Coronary artery (tissue), 2 donors: ENCODE data around the gene SORCS3.

Experiments used
- DNase-seq: peaks from one replicate; pipeline ENCODE4 v3.0.0-alpha.2; 2017; ENCODE audit warnings: low spot score
- H3K27ac ChIP-seq, 2 donors: fragments of 200-600 bp; sonication (generic); one replicate each; pipeline ENCODE4 v1.5.1; 2016 to 2019
- H3K4me3 ChIP-seq: fragments of 200-600 bp; sonication (generic); 2 replicates; pipeline ENCODE4 v1.5.1; 2016; ENCODE audit warnings: mild to moderate bottlenecking, moderate library complexity
- CTCF ChIP-seq: fragments of 200-600 bp; sonication (generic); IDR thresholded peaks from one replicate; pipeline ENCODE4 v1.5.1; 2019; ENCODE audit warnings: antibody characterized with exemption

SORCS3 gene

GRCh38 chr10:104641187-104641936, at the start of gene SORCS3:
Gene SORCS3, plus strand, starts transcription at chr10:104641290.
- no peak for DNase-seq
- TF ChIP-seq CTCF: no peak
- peak within 1 kb of the TSS; percentile 59 for H3K4me3 ChIP-seq

GRCh38 chr10:104591441-104591840, 49.6 kb upstream of the SORCS3 start:
- TF ChIP-seq CTCF: no peak
- no peak overlapping the region for H3K27ac ChIP-seq

More at GRCh38 chr10:104641187-104641936, at the start of gene SORCS3:
- no peak within 1 kb of the TSS for H3K27ac ChIP-seq

GRCh38 chr10:104601166-104601565, 39.9 kb upstream of the SORCS3 start:
- Histone ChIP-seq H3K4me3 (no peak overlapping the region), H3K27ac (no peak overlapping the region)
- DNase-seq: no peak
- TF ChIP-seq CTCF: no peak

More at GRCh38 chr10:104591441-104591840, 49.6 kb upstream of the SORCS3 start:
- H3K4me3 ChIP-seq: no peak overlapping the region
- DNase-seq: no peak

GRCh38 chr10:104608091-104608828, 32.8 kb upstream of the SORCS3 start:
- Histone ChIP-seq H3K27ac (no peak overlapping the region), H3K4me3 (no peak overlapping the region)
- TF ChIP-seq CTCF: no peak
- DNase-seq: no peak

GRCh38 chr10:104612571-104613205, 28.4 kb upstream of the SORCS3 start:
- no peak for TF ChIP-seq CTCF
- DNase-seq: no peak
- no peak overlapping the region for H3K4me3 ChIP-seq

GRCh38 chr10:104613406-104613805, 27.7 kb upstream of the SORCS3 start:
- DNase-seq: no peak
- no peak overlapping the region for H3K27ac ChIP-seq
- no peak for TF ChIP-seq CTCF
- H3K4me3 ChIP-seq: no peak overlapping the region

More at GRCh38 chr10:104612571-104613205, 28.4 kb upstream of the SORCS3 start:
- no peak overlapping the region for H3K27ac ChIP-seq
